NT2/D1 (cell line): ENCODE measurements around the gene SRSF1.

ENCODE experiments used
- SUZ12 ChIP-seq: IDR thresholded peaks from 2 replicates; pipeline ENCODE4 v1.6.1; 2011; ENCODE audit not compliant: insufficient read length, insufficient read depth; ENCODE audit errors: extremely low read depth
- YY1 ChIP-seq: IDR thresholded peaks from 2 replicates; pipeline ENCODE4 v1.6.1; 2011; ENCODE audit not compliant: insufficient read length, insufficient read depth

DNA sequence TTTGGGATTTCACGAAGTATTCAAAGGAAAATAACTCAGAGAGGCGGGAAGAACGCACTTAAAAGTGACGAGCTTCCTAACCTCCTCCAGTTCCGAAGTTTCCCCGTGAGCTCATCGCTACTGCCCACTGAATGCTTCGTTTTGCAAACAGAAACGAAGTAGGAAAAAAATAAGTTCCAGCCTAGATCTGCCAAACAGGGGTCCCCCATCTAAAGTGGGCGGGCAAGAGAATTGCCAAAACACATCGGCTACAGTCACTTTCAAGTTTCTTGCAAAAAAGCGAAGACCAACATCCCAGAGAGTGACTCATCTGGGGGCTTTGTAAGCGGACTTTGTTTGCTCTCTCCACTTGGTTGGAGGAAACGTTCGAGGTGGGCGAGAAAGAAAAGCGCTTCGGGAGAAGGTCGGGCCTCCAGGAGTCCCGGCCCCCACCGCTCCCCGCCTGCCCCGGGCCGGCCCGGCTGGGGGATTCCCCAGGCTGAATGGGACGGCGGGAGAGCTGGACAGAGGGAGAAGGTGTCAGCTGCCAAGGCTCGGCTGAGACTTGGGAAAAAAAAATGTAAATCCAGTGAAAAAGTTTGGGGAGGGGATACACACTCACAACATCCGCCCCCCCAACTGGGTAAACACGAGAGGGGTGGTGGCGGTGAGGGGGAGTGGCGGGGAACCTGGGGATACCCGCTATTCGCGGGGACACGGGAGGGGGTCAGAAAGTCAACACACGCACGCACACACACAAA is 20.0 kb downstream of the SRSF1 start:
- TF ChIP-seq SUZ12, result no peak
- no peak for TF ChIP-seq YY1
